SK-N-MC (cell line): ENCODE results near the gene ELF5.

Experiments used
- DNase-seq: peaks from one replicate; pipeline ENCODE4 v3.0.0-alpha.2; 2011; ENCODE audit warnings: low read depth, low spot score
- H3K27ac ChIP-seq: fragments of 200-600 bp; sonication (generic); 2 replicates; pipeline ENCODE4 v1.5.1; 2016; ENCODE audit warnings: mixed run types
- H3K36me3 ChIP-seq: fragments of 200-600 bp; sonication (generic); 2 replicates; pipeline ENCODE4 v1.6.1; 2017; ENCODE audit warnings: antibody characterized with exemption, low read length, mixed read lengths; ENCODE audit not compliant: insufficient read depth
- H3K4me3 ChIP-seq: fragments of 200-600 bp; sonication (generic); 2 replicates; pipeline ENCODE4 v1.5.1; 2016
- H3K9ac ChIP-seq: fragments of 200-600 bp; sonication (generic); 2 replicates; pipeline ENCODE4 v1.8.0; 2017; ENCODE audit warnings: mixed run types, mixed read lengths; ENCODE audit not compliant: insufficient read length
- H3K9me3 ChIP-seq: fragments of 200-600 bp; sonication (generic); 2 replicates; pipeline ENCODE4 v1.6.1; 2017; ENCODE audit warnings: low read depth, mild to moderate bottlenecking, antibody characterized with exemption, low read length, moderate library complexity, mixed read lengths
- EZH2 ChIP-seq: fragments of 200-600 bp; sonication (generic); IDR thresholded peaks from one replicate; pipeline ENCODE4 v1.6.1; 2017; ENCODE audit warnings: antibody characterized with exemption
- FOXP2 ChIP-seq: optimal IDR thresholded peaks from 2 replicates; pipeline ENCODE3; 2011; ENCODE audit warnings: mild to moderate bottlenecking, moderate library complexity; ENCODE audit not compliant: insufficient read depth; ENCODE audit errors: extremely low read length, control extremely low read depth
- POLR2AphosphoS5 ChIP-seq: IDR thresholded peaks from 2 replicates; pipeline ENCODE4 v1.6.1; 2012; ENCODE audit warnings: mild to moderate bottlenecking, low read depth, low read length, borderline replicate concordance

ELF5 gene

DNA sequence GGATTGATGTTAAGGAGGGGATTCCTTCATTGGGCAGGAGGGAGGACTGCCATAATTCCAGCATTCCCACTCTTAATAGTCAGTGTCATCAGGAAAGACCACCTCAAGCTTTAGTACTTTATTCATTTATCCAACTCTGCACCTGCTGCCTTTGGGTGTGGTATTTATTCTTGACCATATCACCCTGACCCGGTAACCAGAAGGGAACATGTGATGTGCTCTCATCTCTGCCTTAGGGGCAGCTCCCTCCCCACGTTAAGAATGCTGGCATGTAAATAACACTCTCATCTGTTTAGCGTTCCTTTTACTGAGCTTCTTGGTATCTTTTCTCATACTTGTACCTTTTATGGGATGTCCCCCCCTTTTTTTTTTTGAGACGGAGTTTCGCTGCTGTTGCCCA, 67.2 kb downstream of the ELF5 start:
- peaks cover 23% of the 10 kb centered on the region for H3K36me3 ChIP-seq
- DNase-seq = no peak
- TF ChIP-seq FOXP2 (no peak), EZH2 (no peak), POLR2AphosphoS5 (no peak)
- no peaks in the 10 kb centered on the region for H3K9me3 ChIP-seq
- H3K9ac ChIP-seq = no peak overlapping the region
- no peak overlapping the region for H3K27ac ChIP-seq
- H3K4me3 ChIP-seq = no peak overlapping the region

DNA sequence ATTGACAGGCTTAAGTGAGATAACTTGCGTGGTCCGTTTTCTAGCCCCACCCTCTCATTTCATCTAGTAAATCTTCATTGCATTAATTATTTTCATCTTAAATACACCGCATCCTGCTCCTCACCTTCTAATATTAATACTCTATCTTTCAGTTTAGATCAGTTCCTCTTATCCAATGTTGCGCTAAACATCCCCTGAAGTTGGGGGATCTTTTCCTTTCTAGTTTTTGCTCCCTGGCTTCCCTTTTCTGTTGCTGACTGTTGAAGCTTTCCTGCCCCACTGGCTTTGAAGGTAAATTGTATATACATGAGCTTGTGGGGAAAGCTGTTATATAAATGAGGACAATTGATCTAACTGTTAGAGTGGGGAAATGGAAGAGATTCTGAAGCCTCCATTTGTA, 67.6 kb downstream of the ELF5 start:
- no peak for DNase-seq
- no peak overlapping the region for H3K4me3 ChIP-seq
- no peak overlapping the region for H3K9ac ChIP-seq
- H3K9me3 ChIP-seq = no peaks in the 10 kb centered on the region
- peaks cover 23% of the 10 kb centered on the region for H3K36me3 ChIP-seq
- H3K27ac ChIP-seq = no peak overlapping the region
- no peak for TF ChIP-seq FOXP2
- TF ChIP-seq POLR2AphosphoS5 = no peak
- TF ChIP-seq EZH2 = no peak

DNA sequence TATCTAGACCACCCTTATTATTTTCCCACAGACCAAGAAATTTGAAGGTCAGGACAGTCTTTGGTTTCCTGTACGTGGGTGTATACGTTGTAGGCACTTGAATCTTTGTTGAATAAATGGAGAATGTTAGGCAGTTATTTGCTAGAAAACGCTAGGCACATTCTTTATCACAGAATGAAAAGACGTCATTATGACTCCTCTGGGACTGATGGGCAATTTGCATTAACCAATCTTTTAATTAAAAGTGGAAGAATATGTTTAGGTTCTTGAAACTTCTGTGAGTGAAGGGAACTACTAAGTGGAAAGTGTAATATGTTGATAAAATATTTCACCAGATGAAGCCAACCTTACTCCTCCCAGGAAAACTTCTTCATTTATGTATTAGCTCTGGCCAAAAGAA, 69.2 kb downstream of the ELF5 start:
- no peak for DNase-seq
- H3K4me3 ChIP-seq = no peak overlapping the region
- H3K9me3 ChIP-seq = no peaks in the 10 kb centered on the region
- H3K27ac ChIP-seq = no peak overlapping the region
- peaks cover 13% of the 10 kb centered on the region for H3K36me3 ChIP-seq
- no peak overlapping the region for H3K9ac ChIP-seq
- TF ChIP-seq POLR2AphosphoS5 = no peak
- no peak for TF ChIP-seq FOXP2
- TF ChIP-seq EZH2 = no peak

DNA sequence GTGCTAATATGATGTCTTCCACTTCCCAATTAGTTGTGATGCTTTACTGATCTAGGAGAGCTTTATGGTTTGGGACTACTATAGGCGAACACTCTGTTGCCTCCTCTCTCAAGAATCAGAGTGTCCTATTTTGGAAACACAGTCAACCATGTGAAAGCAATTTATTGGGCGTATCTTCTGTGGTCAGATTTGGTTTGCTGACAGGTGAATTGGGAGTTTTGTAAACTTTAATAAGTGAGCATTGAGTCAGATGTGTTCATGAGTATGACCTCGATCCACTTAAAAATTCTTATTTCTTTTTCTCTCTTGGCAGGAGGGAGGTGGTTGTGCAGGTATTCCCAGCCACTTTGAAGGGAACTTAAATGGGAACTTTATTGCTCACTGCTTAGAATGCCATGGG, 70.5 kb downstream of the ELF5 start:
- no peak for TF ChIP-seq POLR2AphosphoS5
- no peak for TF ChIP-seq FOXP2
- TF ChIP-seq EZH2 = no peak
- Histone ChIP-seq H3K9me3 (no peaks in the 10 kb centered on the region), H3K27ac (no peak overlapping the region), H3K36me3 (peaks cover 13% of the 10 kb centered on the region), H3K4me3 (no peak overlapping the region), H3K9ac (no peak overlapping the region)
- DNase-seq = no peak

DNA sequence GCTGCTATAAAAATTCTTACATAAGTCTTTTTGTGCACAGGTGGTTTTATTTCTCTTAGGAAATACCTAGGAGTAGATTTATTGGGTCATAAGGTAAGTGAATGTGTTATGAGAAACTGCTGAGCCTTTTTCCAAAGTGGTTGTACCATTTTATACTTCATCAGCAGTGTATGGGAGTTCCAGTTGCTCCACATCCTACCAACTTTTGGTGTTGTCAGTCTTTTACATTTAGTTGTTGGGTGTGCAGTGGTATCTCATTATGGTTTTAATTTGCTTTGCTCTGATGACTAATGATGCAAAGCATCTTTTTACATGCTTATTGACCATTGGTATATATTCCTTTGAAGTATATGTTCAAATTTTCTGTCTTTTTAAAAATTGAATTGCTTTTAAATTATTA, 71.8 kb downstream of the ELF5 start:
- no peak for TF ChIP-seq POLR2AphosphoS5
- no peak for TF ChIP-seq FOXP2
- TF ChIP-seq EZH2 = no peak
- Histone ChIP-seq H3K4me3 (no peak overlapping the region), H3K9ac (no peak overlapping the region), H3K27ac (no peak overlapping the region), H3K36me3 (peaks cover 13% of the 10 kb centered on the region), H3K9me3 (no peaks in the 10 kb centered on the region)
- DNase-seq = no peak

DNA sequence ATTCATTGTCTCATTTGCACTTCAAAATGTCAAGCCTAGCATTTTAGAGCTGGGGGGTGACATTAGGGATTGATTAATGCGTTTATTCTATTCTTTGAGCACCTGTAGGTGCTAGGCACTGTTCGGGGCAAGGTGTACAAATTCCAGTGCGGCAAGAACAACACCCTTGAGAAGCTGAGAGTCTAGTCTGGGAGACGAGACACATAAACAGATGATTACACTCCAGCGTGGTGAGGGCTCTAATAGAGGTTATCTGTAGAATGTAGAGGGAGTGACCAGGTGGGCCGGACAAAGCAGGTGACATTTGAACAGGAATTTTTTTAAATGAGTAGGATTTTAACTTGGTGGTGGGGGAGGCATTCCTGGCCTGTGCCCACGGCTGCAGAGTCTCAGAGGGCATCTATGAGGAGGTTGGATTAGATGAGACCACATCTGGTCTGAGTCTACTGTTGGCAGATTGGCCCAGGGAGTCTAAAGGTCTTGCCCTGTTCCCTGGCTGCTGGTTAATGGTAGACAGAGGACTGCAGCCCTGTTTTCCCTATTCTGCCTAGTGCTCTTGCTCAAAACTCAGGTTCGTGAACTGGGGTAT, 73.9 kb downstream of the ELF5 start:
- H3K9me3 ChIP-seq = no peaks in the 10 kb centered on the region
- no peak for TF ChIP-seq FOXP2
- no peak for TF ChIP-seq EZH2
- no peak for TF ChIP-seq POLR2AphosphoS5
- H3K4me3 ChIP-seq = peak overlapping the region; percentile 93
- no peak for DNase-seq
- H3K36me3 ChIP-seq = peaks cover 13% of the 10 kb centered on the region
- H3K9ac ChIP-seq = peak overlapping the region; percentile 73
- no peak overlapping the region for H3K27ac ChIP-seq

DNA sequence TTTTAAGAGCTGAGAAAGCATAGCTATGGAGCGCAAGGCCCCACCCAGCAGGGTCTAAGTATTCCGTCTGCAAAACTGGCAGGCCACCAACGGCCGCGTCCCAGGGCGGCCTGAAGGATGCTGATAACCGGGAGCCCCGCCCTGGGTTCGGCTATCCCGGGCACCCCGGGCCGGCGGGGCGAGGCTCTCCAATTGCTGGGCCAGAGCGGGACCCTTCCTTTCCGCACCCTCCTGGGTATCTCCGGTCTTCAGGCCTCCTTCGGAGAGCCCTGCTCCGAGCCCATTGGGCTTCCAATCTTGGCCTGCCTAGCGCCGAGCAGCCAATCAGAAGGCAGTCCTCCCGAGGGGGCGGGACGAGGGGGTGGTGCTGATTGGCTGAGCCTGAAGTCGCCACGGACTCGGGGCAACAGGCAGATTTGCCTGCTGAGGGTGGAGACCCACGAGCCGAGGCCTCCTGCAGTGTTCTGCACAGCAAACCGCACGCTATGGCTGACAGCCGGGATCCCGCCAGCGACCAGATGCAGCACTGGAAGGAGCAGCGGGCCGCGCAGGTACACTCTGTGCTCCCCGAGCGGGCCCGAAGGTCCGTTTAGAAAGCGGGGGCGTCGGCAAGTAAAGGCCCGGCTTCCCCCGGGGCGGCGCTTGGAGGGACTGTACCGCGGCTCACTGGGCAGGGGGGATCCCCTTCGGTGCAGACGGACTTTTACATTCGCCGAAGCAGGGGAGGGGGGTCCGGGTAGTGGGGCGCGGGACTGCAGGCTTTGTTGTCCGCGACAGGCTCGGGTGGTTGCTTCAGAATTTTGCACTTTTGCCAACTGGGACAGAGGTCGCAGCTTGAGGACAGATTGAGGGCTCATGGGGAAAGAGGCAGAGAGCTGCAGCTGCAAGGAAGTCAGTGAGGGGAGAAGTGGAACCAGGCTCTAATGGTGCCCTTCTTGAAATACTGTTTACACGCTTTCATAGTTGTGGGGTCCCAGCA, 74.8 kb downstream of the ELF5 start, which contains the start of gene CAT:
Gene CAT (plus strand): TSS at position 406 of the 979 bp plus-strand sequence. CDS start 80 bp downstream, at position 486.
- peak; percentile 76 for DNase-seq
- Histone ChIP-seq H3K9ac (peak within 1 kb of the TSS; percentile 85), H3K4me3 (peak within 1 kb of the TSS; percentile 93), H3K9me3 (no peaks in the 10 kb centered on the region), H3K27ac (peak within 1 kb of the TSS; percentile 25; the same call in 1 of the 2 replicates), H3K36me3 (peaks cover 13% of the 10 kb centered on the region)
- TF ChIP-seq EZH2 (no peak), FOXP2 (no peak), POLR2AphosphoS5 (peak; percentile 87)

DNA sequence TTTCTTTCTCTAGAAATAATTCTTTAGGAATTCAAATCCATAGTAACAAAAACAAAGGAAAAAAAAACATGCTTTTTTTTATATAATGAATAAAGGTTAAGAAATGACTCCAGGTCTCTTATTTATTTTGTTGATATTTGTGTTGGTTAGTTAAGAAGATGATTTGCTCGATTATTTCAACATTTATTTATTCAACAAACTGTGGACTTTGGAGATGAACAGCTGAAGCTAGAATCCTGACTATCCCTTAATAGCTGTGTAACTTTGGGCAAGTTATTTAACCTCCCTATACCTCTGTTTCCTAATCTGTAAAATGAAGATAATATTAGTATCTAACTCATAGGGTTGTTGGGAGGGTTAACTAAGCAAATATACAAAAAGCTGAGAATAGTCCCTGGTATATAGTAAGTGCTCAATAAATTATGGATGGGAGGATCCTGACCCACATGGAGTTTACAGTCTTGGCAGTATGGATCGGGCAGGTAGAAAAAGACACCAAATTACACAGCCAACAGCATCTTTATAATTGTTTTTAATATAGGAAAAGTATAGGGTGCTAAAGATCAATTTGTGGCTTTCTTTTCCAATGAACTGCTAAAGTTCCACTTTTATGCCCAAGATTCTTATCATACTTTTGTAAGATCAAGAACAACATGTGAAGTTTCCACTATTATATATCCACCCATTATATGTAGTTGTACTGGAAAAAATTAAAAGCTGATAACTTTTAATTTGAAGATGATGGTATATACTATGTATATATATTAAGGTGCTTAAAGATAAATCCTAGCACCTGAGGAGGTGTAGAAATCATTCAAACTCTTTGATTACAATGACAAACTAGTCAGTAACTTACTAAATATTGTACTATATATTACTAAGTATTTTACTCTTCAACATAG, 76.1 kb downstream of the ELF5 start:
- H3K36me3 ChIP-seq = peaks cover 13% of the 10 kb centered on the region
- H3K27ac ChIP-seq = no peak overlapping the region
- TF ChIP-seq POLR2AphosphoS5 (no peak), EZH2 (no peak), FOXP2 (no peak)
- no peak for DNase-seq
- no peaks in the 10 kb centered on the region for H3K9me3 ChIP-seq
- peak overlapping the region; percentile 85 for H3K9ac ChIP-seq
- H3K4me3 ChIP-seq = peak overlapping the region; percentile 93
